ENCODE measurements around the gene ZNF555. TPM values are rescaled to one million over a fixed set of nuclear protein-coding genes. Genes with fewer than 3 reads are reported as not detected.

ZNF555 gene
- total RNA-seq, 1 donor = 6.2 TPM

GRCh38 chr19:2811221-2811722, 30.0 kb upstream of the ZNF555 start:
- Histone ChIP-seq H4K20me1 (ENCODE audit: insufficient read depth, low read length) (no peaks in the 10 kb centered on the region), H3K9me3 (ENCODE audit: low read depth, low read length) (no peaks in the 10 kb centered on the region), H3K79me2 (ENCODE audit: insufficient read depth, low read length) (no peaks in the 10 kb centered on the region), H3K27me3 (ENCODE audit: insufficient read depth, low read length) (no peaks in the 10 kb centered on the region), H3K4me2 (ENCODE audit: insufficient read depth, low read length) (no peak overlapping the region), H3K4me3 (ENCODE audit: insufficient read depth, low read length) (no peak overlapping the region), H3K27ac (ENCODE audit: low read depth, low read length) (no peak overlapping the region), H2AFZ (ENCODE audit: low read length) (no peak overlapping the region), H3K4me1 (ENCODE audit: insufficient read depth, low read length) (no peaks in the 10 kb centered on the region), H3K36me3 (ENCODE audit: insufficient read depth, low read length) (peaks cover 24% of the 10 kb centered on the region)
- DNase-seq (ENCODE audit: insufficient read length, low spot score, missing footprints) = peak; percentile 76
- TF ChIP-seq, protein P1, sequence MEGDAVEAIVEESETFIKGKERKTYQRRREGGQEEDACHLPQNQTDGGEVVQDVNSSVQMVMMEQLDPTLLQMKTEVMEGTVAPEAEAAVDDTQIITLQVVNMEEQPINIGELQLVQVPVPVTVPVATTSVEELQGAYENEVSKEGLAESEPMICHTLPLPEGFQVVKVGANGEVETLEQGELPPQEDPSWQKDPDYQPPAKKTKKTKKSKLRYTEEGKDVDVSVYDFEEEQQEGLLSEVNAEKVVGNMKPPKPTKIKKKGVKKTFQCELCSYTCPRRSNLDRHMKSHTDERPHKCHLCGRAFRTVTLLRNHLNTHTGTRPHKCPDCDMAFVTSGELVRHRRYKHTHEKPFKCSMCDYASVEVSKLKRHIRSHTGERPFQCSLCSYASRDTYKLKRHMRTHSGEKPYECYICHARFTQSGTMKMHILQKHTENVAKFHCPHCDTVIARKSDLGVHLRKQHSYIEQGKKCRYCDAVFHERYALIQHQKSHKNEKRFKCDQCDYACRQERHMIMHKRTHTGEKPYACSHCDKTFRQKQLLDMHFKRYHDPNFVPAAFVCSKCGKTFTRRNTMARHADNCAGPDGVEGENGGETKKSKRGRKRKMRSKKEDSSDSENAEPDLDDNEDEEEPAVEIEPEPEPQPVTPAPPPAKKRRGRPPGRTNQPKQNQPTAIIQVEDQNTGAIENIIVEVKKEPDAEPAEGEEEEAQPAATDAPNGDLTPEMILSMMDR (IDR thresholded peaks at IDR 0.05; ENCODE audit: extremely low read depth, low read depth, low read length) = no peak

DNA sequence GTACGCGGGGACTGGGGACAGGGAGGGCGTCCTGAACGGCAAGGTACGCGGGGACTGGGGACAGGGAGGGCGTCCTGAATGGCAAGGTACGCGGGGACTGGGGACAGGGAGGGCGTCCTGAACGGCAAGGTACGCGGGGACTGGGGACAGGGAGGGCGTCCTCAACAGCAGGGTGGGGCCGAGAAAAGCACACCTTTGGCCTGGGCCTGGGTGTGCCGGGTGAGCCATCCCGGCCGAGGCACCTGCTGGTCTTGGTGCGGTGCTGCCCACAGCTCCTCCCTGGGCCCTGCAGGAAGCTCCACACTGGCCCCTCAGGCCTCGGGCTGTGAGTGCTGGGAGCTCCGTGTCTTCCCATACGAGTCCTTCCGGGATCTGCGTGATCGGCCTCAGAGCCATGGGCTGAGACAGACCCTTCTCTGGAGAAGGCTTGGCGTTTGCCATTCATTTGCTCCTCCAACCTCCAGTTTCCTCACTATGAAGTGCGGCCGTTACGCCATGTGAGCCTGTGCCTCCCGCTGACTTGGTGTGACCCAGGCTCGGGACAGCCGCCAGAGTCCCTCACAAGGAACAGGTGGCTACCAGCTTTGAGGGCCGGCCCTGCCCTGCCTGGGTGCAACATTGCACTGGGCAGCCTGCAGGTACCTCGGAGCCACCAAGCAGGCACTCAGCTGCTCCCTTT, 29.4 kb upstream of the ZNF555 start:
- no peak overlapping the region for H3K27ac ChIP-seq (ENCODE audit: low read depth, low read length)
- DNase-seq (ENCODE audit: insufficient read length, low spot score, missing footprints) = peak; percentile 82
- no peaks in the 10 kb centered on the region for H3K4me1 ChIP-seq (ENCODE audit: insufficient read depth, low read length)
- peaks cover 20% of the 10 kb centered on the region for H3K36me3 ChIP-seq (ENCODE audit: insufficient read depth, low read length)
- no peaks in the 10 kb centered on the region for H3K27me3 ChIP-seq (ENCODE audit: insufficient read depth, low read length)
- H4K20me1 ChIP-seq (ENCODE audit: insufficient read depth, low read length) = no peaks in the 10 kb centered on the region
- no peak overlapping the region for H2AFZ ChIP-seq (ENCODE audit: low read length)
- no peak overlapping the region for H3K4me2 ChIP-seq (ENCODE audit: insufficient read depth, low read length)
- H3K9me3 ChIP-seq (ENCODE audit: low read depth, low read length) = no peaks in the 10 kb centered on the region
- no peaks in the 10 kb centered on the region for H3K79me2 ChIP-seq (ENCODE audit: insufficient read depth, low read length)
- TF ChIP-seq, protein P1 (IDR thresholded peaks at IDR 0.05; ENCODE audit: extremely low read depth, low read depth, low read length) = no peak
- H3K4me3 ChIP-seq (ENCODE audit: insufficient read depth, low read length) = no peak overlapping the region

GRCh38 chr19:2812414-2813234, 28.7 kb upstream of the ZNF555 start:
- H2AFZ ChIP-seq (ENCODE audit: low read length) = no peak overlapping the region
- no peak overlapping the region for H3K27ac ChIP-seq (ENCODE audit: low read depth, low read length)
- no peak overlapping the region for H3K4me2 ChIP-seq (ENCODE audit: insufficient read depth, low read length)
- H3K4me3 ChIP-seq (ENCODE audit: insufficient read depth, low read length) = no peak overlapping the region
- TF ChIP-seq, protein P1 (IDR thresholded peaks at IDR 0.05; ENCODE audit: extremely low read depth, low read depth, low read length) = no peak
- H3K79me2 ChIP-seq (ENCODE audit: insufficient read depth, low read length) = no peaks in the 10 kb centered on the region
- H3K9me3 ChIP-seq (ENCODE audit: low read depth, low read length) = no peaks in the 10 kb centered on the region
- H3K4me1 ChIP-seq (ENCODE audit: insufficient read depth, low read length) = no peaks in the 10 kb centered on the region
- peak; percentile 84 for DNase-seq (ENCODE audit: insufficient read length, low spot score, missing footprints)
- H3K27me3 ChIP-seq (ENCODE audit: insufficient read depth, low read length) = no peaks in the 10 kb centered on the region
- H4K20me1 ChIP-seq (ENCODE audit: insufficient read depth, low read length) = no peaks in the 10 kb centered on the region
- H3K36me3 ChIP-seq (ENCODE audit: insufficient read depth, low read length) = peaks cover 20% of the 10 kb centered on the region

Data from osteoblast (primary cell).